H7 (cell line): ENCODE measurements around the gene PCP4. TPM values are rescaled to one million over a fixed set of nuclear protein-coding genes. Genes with fewer than 3 reads are reported as not detected.
"Not testable (repeated sequence)": the region's sequence is repeated elsewhere in the genome, so short reads cannot be mapped to it uniquely, and the experiment has no call there.

ENCODE experiments used
- DNase-seq: peaks from one replicate; pipeline ENCODE4 v3.0.0; 2012
- H3K27me3 ChIP-seq: 2 replicates; pipeline ENCODE4 v1.6.0; 2011; ENCODE audit warnings: mild to moderate bottlenecking, low read length; ENCODE audit not compliant: control insufficient read depth, insufficient read depth
- H3K36me3 ChIP-seq: replicated peaks from 2 replicates; pipeline ENCODE4 v1.5.1; 2011; ENCODE audit warnings: low read length; ENCODE audit not compliant: control insufficient read depth, insufficient read depth
- H3K4me3 ChIP-seq: 2 replicates; pipeline ENCODE4 v1.5.1; 2011; ENCODE audit warnings: low read depth, mild to moderate bottlenecking, control low read depth, low read length, moderate library complexity; ENCODE audit not compliant: insufficient read depth
- total RNA-seq: library from RNA; depleted of rRNA; stranded (reverse); fragments of >200 nt; shearing (Covaris generic); gene quantifications from 2 replicates; pipeline ENCODE4 v1.2.3, GENCODE V29; 2014

The PCP4 gene
- total RNA-seq, 1 experiment from 2014 or later = 0.24 TPM

- H3K4me3 ChIP-seq = no peak overlapping the region
- H3K27me3 ChIP-seq = no peaks in the 10 kb centered on the region
- no peaks in the 10 kb centered on the region for H3K36me3 ChIP-seq
- DNase-seq = no peak
These were observed 15.6 kb downstream of the PCP4 start for GRCh38 chr21:39882839-39883195.

- peak; percentile 32 for DNase-seq
- Histone ChIP-seq H3K36me3 (no peaks in the 10 kb centered on the region), H3K27me3 (no peaks in the 10 kb centered on the region), H3K4me3 (no peak overlapping the region)
These were observed 18.0 kb downstream of the PCP4 start for GRCh38 chr21:39885119-39885848.

GRCh38 chr21:39888848-39889247, 21.6 kb downstream of the PCP4 start:
- H3K4me3 ChIP-seq = no peak overlapping the region
- H3K36me3 ChIP-seq = no peaks in the 10 kb centered on the region
- no peak for DNase-seq
- no peaks in the 10 kb centered on the region for H3K27me3 ChIP-seq

- DNase-seq = no peak
- Histone ChIP-seq H3K27me3 (no peaks in the 10 kb centered on the region), H3K36me3 (no peaks in the 10 kb centered on the region), H3K4me3 (no peak overlapping the region)
These were observed 23.9 kb downstream of the PCP4 start for GRCh38 chr21:39891111-39891510.

- not testable (repeated sequence) for H3K27me3 ChIP-seq, DNase-seq, H3K36me3 ChIP-seq, H3K4me3 ChIP-seq
These were observed 24.6 kb downstream of the PCP4 start for GRCh38 chr21:39891863-39892262.

- Histone ChIP-seq H3K4me3 (no peak overlapping the region), H3K27me3 (no peaks in the 10 kb centered on the region), H3K36me3 (no peaks in the 10 kb centered on the region)
- no peak for DNase-seq
These were observed 33.3 kb downstream of the PCP4 start for GRCh38 chr21:39900491-39900890.

- no peak overlapping the region for H3K4me3 ChIP-seq
- no peaks in the 10 kb centered on the region for H3K36me3 ChIP-seq
- DNase-seq = no peak
- H3K27me3 ChIP-seq = no peaks in the 10 kb centered on the region
These were observed 33.7 kb downstream of the PCP4 start for GRCh38 chr21:39900911-39901310.

GRCh38 chr21:39902986-39903385, 35.7 kb downstream of the PCP4 start:
- H3K27me3 ChIP-seq = no peaks in the 10 kb centered on the region
- no peaks in the 10 kb centered on the region for H3K36me3 ChIP-seq
- DNase-seq = no peak
- no peak overlapping the region for H3K4me3 ChIP-seq

GRCh38 chr21:39904457-39904856, 37.2 kb downstream of the PCP4 start:
- no peaks in the 10 kb centered on the region for H3K36me3 ChIP-seq
- H3K4me3 ChIP-seq = no peak overlapping the region
- no peak for DNase-seq
- no peaks in the 10 kb centered on the region for H3K27me3 ChIP-seq

- DNase-seq = peak; percentile 73
- Histone ChIP-seq H3K27me3 (no peaks in the 10 kb centered on the region), H3K36me3 (no peaks in the 10 kb centered on the region), H3K4me3 (no peak overlapping the region)
These were observed 41.2 kb downstream of the PCP4 start for GRCh38 chr21:39908265-39908923.

GRCh38 chr21:39911286-39912199, 44.3 kb downstream of the PCP4 start:
- H3K4me3 ChIP-seq = no peak overlapping the region
- no peaks in the 10 kb centered on the region for H3K36me3 ChIP-seq
- DNase-seq = peak; percentile 60
- no peaks in the 10 kb centered on the region for H3K27me3 ChIP-seq

- no peak overlapping the region for H3K4me3 ChIP-seq
- no peak for DNase-seq
- H3K27me3 ChIP-seq = no peaks in the 10 kb centered on the region
- no peaks in the 10 kb centered on the region for H3K36me3 ChIP-seq
These were observed 46.6 kb downstream of the PCP4 start for GRCh38 chr21:39913706-39914305.

- DNase-seq = no peak
These were observed 48.6 kb downstream of the PCP4 start for GRCh38 chr21:39915881-39916280.

GRCh38 chr21:39918558-39918957, 51.3 kb downstream of the PCP4 start:
- Histone ChIP-seq H3K27me3 (no peaks in the 10 kb centered on the region), H3K4me3 (no peak overlapping the region), H3K36me3 (no peaks in the 10 kb centered on the region)
- no peak for DNase-seq

More at GRCh38 chr21:39915881-39916280, 48.6 kb downstream of the PCP4 start:
- no peaks in the 10 kb centered on the region for H3K36me3 ChIP-seq
- no peaks in the 10 kb centered on the region for H3K27me3 ChIP-seq
- H3K4me3 ChIP-seq = no peak overlapping the region
